Panc1 (cell line): ENCODE measurements around the gene SPTBN1.

Experiments
- CTCF ChIP-seq: fragments of 450-650 bp; IDR thresholded peaks from 2 replicates; pipeline ENCODE4 v1.5.1; 2017; ENCODE audit warnings: mild to moderate bottlenecking
- SIN3A ChIP-seq: IDR thresholded peaks from 2 replicates; pipeline ENCODE4 v1.6.1; 2012; ENCODE audit warnings: low read depth, mild to moderate bottlenecking, low read length, moderate library complexity, borderline replicate concordance; ENCODE audit not compliant: insufficient read depth
- TCF7L2 ChIP-seq: IDR thresholded peaks from 2 replicates; pipeline ENCODE4 v1.6.1; 2011; ENCODE audit warnings: mild to moderate bottlenecking, low read depth, low read length, inconsistent platforms

- TF ChIP-seq TCF7L2, result no peak
- no peak for TF ChIP-seq SIN3A
- no peak for TF ChIP-seq CTCF
Measured at GRCh38 chr2:54574860-54575247, 118.7 kb downstream of the SPTBN1 start.
